Fibroblast of skin of back (primary cell): ENCODE measurements around the gene DDTL.

Experiments
- DNase-seq: peaks from one replicate; pipeline ENCODE4 v3.0.0-alpha.2; 2013

Gene DDTL

GRCh38 chr22:24006207-24006913 lies 39.7 kb downstream of the DDTL start:
- no peak for DNase-seq

GRCh38 chr22:24006914-24007214 lies 40.2 kb downstream of the DDTL start:
- DNase-seq: no peak

- no peak for DNase-seq
Measured at GRCh38 chr22:24007253-24008021, 40.7 kb downstream of the DDTL start.

GRCh38 chr22:24008022-24008283 lies 41.3 kb downstream of the DDTL start:
- DNase-seq: no peak

GRCh38 chr22:24008381-24009226 lies 41.9 kb downstream of the DDTL start:
- DNase-seq: no peak

GRCh38 chr22:24009227-24010017 lies 42.7 kb downstream of the DDTL start:
- no peak for DNase-seq

GRCh38 chr22:24010018-24010391 lies 43.3 kb downstream of the DDTL start:
- no peak for DNase-seq

- DNase-seq: no peak
Measured at GRCh38 chr22:24011735-24012068, 45.0 kb downstream of the DDTL start.

GRCh38 chr22:24016156-24016555 lies 49.5 kb downstream of the DDTL start:
- DNase-seq: no peak

- DNase-seq: no peak
Measured at GRCh38 chr22:24021304-24021703, 54.6 kb downstream of the DDTL start.
